Peyer's patch (tissue), 4 donors: ENCODE data around the gene LMBR1. TPM values are rescaled to one million over a fixed set of nuclear protein-coding genes. Genes with fewer than 3 reads are reported as not detected.
"Not testable (repeated sequence)": the region's sequence is repeated elsewhere in the genome, so short reads cannot be mapped to it uniquely, and the experiment has no call there.

Experiments used
- DNase-seq, 3 donors: peaks; one replicate each; pipeline ENCODE4 v3.0.0-alpha.2; 2017 to 2019
- H3K27ac ChIP-seq, 4 donors: fragments of 200-600 bp; sonication (generic); one replicate each; pipeline ENCODE4 v1.5.1; 2016 to 2019
- H3K27me3 ChIP-seq, 2 donors: fragments of 200-600 bp; sonication (generic); one replicate each; pipeline ENCODE4 v1.5.1; 2019
- H3K36me3 ChIP-seq, 3 donors: fragments of 200-600 bp; sonication (generic); one replicate each; pipeline ENCODE4 v1.5.1; 2016 to 2019
- H3K4me1 ChIP-seq, 4 donors: fragments of 200-600 bp; sonication (generic); one replicate each; pipeline ENCODE4 v1.5.1; 2016 to 2019
- H3K4me3 ChIP-seq, 4 donors: fragments of 200-600 bp; sonication (generic); 1 replicate in 3 of 4; 2 replicates in 1 of 4; pipeline ENCODE4 v1.5.1; 2016 to 2019; ENCODE audit warnings: mild to moderate bottlenecking in 1 of 4
- H3K9me3 ChIP-seq, 4 donors: fragments of 200-600 bp; sonication (generic); one replicate each; pipeline ENCODE4 v1.5.1; 2016 to 2019; ENCODE audit warnings: mild to moderate bottlenecking in 1 of 4
- CTCF ChIP-seq, 6 experiments: fragments of 450-650 bp in 4 of 6; fragments of 200-600 bp in 2 of 6; sonication (generic) in 1 of 6; IDR thresholded peaks; one replicate each; pipeline ENCODE4 v1.5.1; 2017 to 2019; ENCODE audit warnings: antibody characterized with exemption in 6 of 6, mild to moderate bottlenecking in 3 of 6, moderate library complexity in 1 of 6
- POLR2A ChIP-seq, 2 donors: fragments of 450-650 bp; IDR thresholded peaks; one replicate each; pipeline ENCODE4 v1.5.1; 2017; ENCODE audit warnings: antibody characterized with exemption in 2 of 2, mild to moderate bottlenecking in 2 of 2, moderate library complexity in 2 of 2
- total RNA-seq, 4 donors: library from RNA; depleted of rRNA; stranded (reverse); fragments of >200 nt; gene quantifications; one replicate each; pipeline ENCODE4 v1.1.0, GENCODE V29; 2016

The LMBR1 gene
- total RNA-seq, 4 donors from 2014 or later: 30.5 to 69.3 (median 62.8) TPM

- H3K4me1 ChIP-seq: peaks cover 0 to 6% (median 2%) of the 10 kb centered on the region in 4 donors
- no peak overlapping the region for H3K27ac ChIP-seq
- no peaks in the 10 kb centered on the region for H3K27me3 ChIP-seq
- no peaks in the 10 kb centered on the region for H3K9me3 ChIP-seq
- no peaks in the 10 kb centered on the region for H3K36me3 ChIP-seq
- DNase-seq: peak in 1 of 3 donors; percentile 18
- TF ChIP-seq CTCF (IDR thresholded peaks at IDR 0.05): no peak
- no peak for TF ChIP-seq POLR2A (IDR thresholded peaks at IDR 0.05)
- H3K4me3 ChIP-seq: no peak overlapping the region
Observed at GRCh38 chr7:156920076-156920475, 27.1 kb upstream of the LMBR1 start.

GRCh38 chr7:156919132-156919713 lies 26.2 kb upstream of the LMBR1 start:
- no peaks in the 10 kb centered on the region for H3K36me3 ChIP-seq
- H3K9me3 ChIP-seq: no peaks in the 10 kb centered on the region
- peak in 1 of 3 donors; percentile 29 for DNase-seq
- no peak overlapping the region for H3K4me3 ChIP-seq
- peaks cover 0 to 6% (median 2%) of the 10 kb centered on the region in 4 donors for H3K4me1 ChIP-seq
- no peak overlapping the region for H3K27ac ChIP-seq
- no peak for TF ChIP-seq CTCF (IDR thresholded peaks at IDR 0.05)
- no peaks in the 10 kb centered on the region for H3K27me3 ChIP-seq

DNA sequence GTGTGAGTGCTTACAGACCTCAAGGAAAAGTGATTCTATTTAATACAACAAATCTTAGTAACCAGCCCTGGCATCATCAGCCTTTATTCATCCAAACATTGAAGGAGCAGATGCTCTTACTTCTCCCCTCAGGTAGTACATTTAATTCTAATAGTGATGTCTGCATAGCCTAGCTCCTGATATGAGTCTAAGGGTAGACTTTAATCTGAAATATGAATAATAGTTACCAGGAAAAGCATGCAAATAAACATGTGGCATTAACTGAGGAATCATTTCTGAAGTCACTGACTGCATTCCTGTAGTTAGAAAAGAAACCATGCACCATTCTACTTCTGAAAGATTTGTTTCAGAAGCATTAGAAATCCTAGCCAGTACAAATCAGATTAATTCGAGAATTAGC lies 25.7 kb upstream of the LMBR1 start:
- Histone ChIP-seq H3K9me3 (no peaks in the 10 kb centered on the region), H3K4me3 (no peak overlapping the region), H3K36me3 (no peaks in the 10 kb centered on the region), H3K27me3 (no peaks in the 10 kb centered on the region), H3K27ac (no peak overlapping the region), H3K4me1 (peaks cover 0 to 6% (median 2%) of the 10 kb centered on the region in 4 donors)
- no peak for TF ChIP-seq POLR2A (IDR thresholded peaks at IDR 0.05)
- no peak for TF ChIP-seq CTCF (IDR thresholded peaks at IDR 0.05)
- no peak for DNase-seq

- not testable (repeated sequence) for H3K36me3 ChIP-seq, H3K27me3 ChIP-seq, H3K27ac ChIP-seq, H3K4me3 ChIP-seq, H3K9me3 ChIP-seq, H3K4me1 ChIP-seq, DNase-seq
Observed at GRCh38 chr7:156909574-156910252, 16.7 kb upstream of the LMBR1 start.

GRCh38 chr7:156907656-156908055 lies 14.7 kb upstream of the LMBR1 start:
- DNase-seq: no peak
- no peaks in the 10 kb centered on the region for H3K27me3 ChIP-seq

More at GRCh38 chr7:156907656-156908055, 14.7 kb upstream of the LMBR1 start:
- no peak for TF ChIP-seq POLR2A (IDR thresholded peaks at IDR 0.05)
- TF ChIP-seq CTCF (IDR thresholded peaks at IDR 0.05): no peak
- H3K4me1 ChIP-seq: no peaks in the 10 kb centered on the region
- no peaks in the 10 kb centered on the region for H3K36me3 ChIP-seq
- no peaks in the 10 kb centered on the region for H3K9me3 ChIP-seq
- no peak overlapping the region for H3K4me3 ChIP-seq
- peak overlapping the region in 2 of 4 donors; percentile 26 to 30 for H3K27ac ChIP-seq
